Stimulated activated naive CD8-positive, alpha-beta T cell treated with anti-CD3 and anti-CD28 coated beads, Interleukin-15, Interleukin-2, amounts not matched to agents 100 ng/mL and 50 ng/mL, for 24 hours (primary cell): ENCODE data around the gene GNG4.
A peak's percentile ranks its signal among the peaks of the same experiment; 100 is the strongest.

Experiments
- H3K27ac Mint-ChIP-seq: one replicate; pipeline ENCODE4 v1.8.0; 2021; ENCODE audit warnings: mild to moderate bottlenecking, mixed read lengths
- H3K27me3 Mint-ChIP-seq: one replicate; pipeline ENCODE4 v1.8.0; 2021; ENCODE audit warnings: mixed read lengths
- H3K36me3 Mint-ChIP-seq: one replicate; pipeline ENCODE4 v1.8.0; 2021; ENCODE audit warnings: low read depth, mixed read lengths
- H3K4me1 Mint-ChIP-seq: one replicate; pipeline ENCODE4 v1.8.0; 2021; ENCODE audit warnings: low read depth, mixed read lengths
- H3K4me3 Mint-ChIP-seq: one replicate; pipeline ENCODE4 v1.8.0; 2021; ENCODE audit warnings: mild to moderate bottlenecking, mixed read lengths
- H3K9me3 Mint-ChIP-seq: one replicate; pipeline ENCODE4 v1.8.0; 2021; ENCODE audit warnings: mixed read lengths

Gene GNG4

GRCh38 chr1:235649368-235650163 lies at the start of gene GNG4:
TSS of gene GNG4 (minus strand) at chr1:235649784. CDS start at chr1:235583838, 65,946 bp downstream.
- Mint-ChIP-seq H3K36me3 (peaks cover 5% of the 10 kb centered on the region), H3K27ac (no peak within 1 kb of the TSS), H3K27me3 (peaks cover 75% of the 10 kb centered on the region), H3K4me1 (peaks cover 22% of the 10 kb centered on the region), H3K4me3 (peak within 1 kb of the TSS; percentile 78), H3K9me3 (no peaks in the 10 kb centered on the region)

- H3K4me3 Mint-ChIP-seq = peak overlapping the region; percentile 38
- H3K27ac Mint-ChIP-seq = peak overlapping the region; percentile 95
- H3K4me1 Mint-ChIP-seq = peaks cover 28% of the 10 kb centered on the region
- H3K9me3 Mint-ChIP-seq = no peaks in the 10 kb centered on the region
- no peaks in the 10 kb centered on the region for H3K27me3 Mint-ChIP-seq
- peaks cover 89% of the 10 kb centered on the region for H3K36me3 Mint-ChIP-seq
Measured at GRCh38 chr1:235697508-235697907, 47.9 kb upstream of the GNG4 start.

- no peaks in the 10 kb centered on the region for H3K9me3 Mint-ChIP-seq
- no peak overlapping the region for H3K27ac Mint-ChIP-seq
- H3K4me3 Mint-ChIP-seq = no peak overlapping the region
- H3K27me3 Mint-ChIP-seq = no peaks in the 10 kb centered on the region
- H3K4me1 Mint-ChIP-seq = no peaks in the 10 kb centered on the region
- H3K36me3 Mint-ChIP-seq = peaks cover 72% of the 10 kb centered on the region
Measured at GRCh38 chr1:235689356-235689755, 39.8 kb upstream of the GNG4 start.

- Mint-ChIP-seq H3K27me3 (no peaks in the 10 kb centered on the region), H3K27ac (no peak overlapping the region), H3K4me1 (no peaks in the 10 kb centered on the region), H3K9me3 (no peaks in the 10 kb centered on the region), H3K4me3 (no peak overlapping the region), H3K36me3 (peaks cover 75% of the 10 kb centered on the region)
Measured at GRCh38 chr1:235688096-235688495, 38.5 kb upstream of the GNG4 start.

- peaks cover 88% of the 10 kb centered on the region for H3K36me3 Mint-ChIP-seq
Measured at GRCh38 chr1:235683653-235684052, 34.1 kb upstream of the GNG4 start.

GRCh38 chr1:235682216-235682615 lies 32.6 kb upstream of the GNG4 start:
- no peaks in the 10 kb centered on the region for H3K4me1 Mint-ChIP-seq
- H3K36me3 Mint-ChIP-seq = peaks cover 79% of the 10 kb centered on the region
- H3K27ac Mint-ChIP-seq = no peak overlapping the region
- H3K27me3 Mint-ChIP-seq = no peaks in the 10 kb centered on the region
- H3K4me3 Mint-ChIP-seq = no peak overlapping the region
- H3K9me3 Mint-ChIP-seq = peaks cover 6% of the 10 kb centered on the region

More at GRCh38 chr1:235683653-235684052, 34.1 kb upstream of the GNG4 start:
- Mint-ChIP-seq H3K4me1 (no peaks in the 10 kb centered on the region), H3K27me3 (no peaks in the 10 kb centered on the region), H3K4me3 (no peak overlapping the region), H3K27ac (no peak overlapping the region), H3K9me3 (peaks cover 6% of the 10 kb centered on the region)

GRCh38 chr1:235679644-235680043 lies 30.1 kb upstream of the GNG4 start:
- peaks cover 82% of the 10 kb centered on the region for H3K36me3 Mint-ChIP-seq

GRCh38 chr1:235679005-235679404 lies 29.4 kb upstream of the GNG4 start:
- H3K4me1 Mint-ChIP-seq = no peaks in the 10 kb centered on the region
- no peak overlapping the region for H3K4me3 Mint-ChIP-seq
- H3K27ac Mint-ChIP-seq = no peak overlapping the region
- no peaks in the 10 kb centered on the region for H3K27me3 Mint-ChIP-seq
- H3K36me3 Mint-ChIP-seq = peaks cover 85% of the 10 kb centered on the region
- H3K9me3 Mint-ChIP-seq = peaks cover 26% of the 10 kb centered on the region

More at GRCh38 chr1:235679644-235680043, 30.1 kb upstream of the GNG4 start:
- Mint-ChIP-seq H3K9me3 (peaks cover 25% of the 10 kb centered on the region), H3K4me1 (no peaks in the 10 kb centered on the region), H3K27me3 (no peaks in the 10 kb centered on the region), H3K27ac (no peak overlapping the region), H3K4me3 (no peak overlapping the region)

- H3K27ac Mint-ChIP-seq = no peak overlapping the region
- H3K4me3 Mint-ChIP-seq = no peak overlapping the region
- H3K36me3 Mint-ChIP-seq = peaks cover 88% of the 10 kb centered on the region
- H3K4me1 Mint-ChIP-seq = no peaks in the 10 kb centered on the region
- H3K27me3 Mint-ChIP-seq = no peaks in the 10 kb centered on the region
- H3K9me3 Mint-ChIP-seq = peaks cover 50% of the 10 kb centered on the region
Measured at GRCh38 chr1:235675152-235675890, 25.7 kb upstream of the GNG4 start.

- Mint-ChIP-seq H3K4me3 (no peak overlapping the region), H3K27ac (no peak overlapping the region), H3K9me3 (peaks cover 58% of the 10 kb centered on the region), H3K27me3 (no peaks in the 10 kb centered on the region), H3K4me1 (no peaks in the 10 kb centered on the region), H3K36me3 (peaks cover 86% of the 10 kb centered on the region)
Measured at GRCh38 chr1:235673981-235674380, 24.4 kb upstream of the GNG4 start.

- no peak overlapping the region for H3K27ac Mint-ChIP-seq
- H3K4me1 Mint-ChIP-seq = no peaks in the 10 kb centered on the region
- peaks cover 86% of the 10 kb centered on the region for H3K36me3 Mint-ChIP-seq
- H3K9me3 Mint-ChIP-seq = peaks cover 58% of the 10 kb centered on the region
- H3K27me3 Mint-ChIP-seq = no peaks in the 10 kb centered on the region
- H3K4me3 Mint-ChIP-seq = no peak overlapping the region
Measured at GRCh38 chr1:235671992-235672391, 22.4 kb upstream of the GNG4 start.

- Mint-ChIP-seq H3K27ac (no peak overlapping the region), H3K9me3 (peaks cover 45% of the 10 kb centered on the region), H3K4me3 (no peak overlapping the region), H3K4me1 (no peaks in the 10 kb centered on the region), H3K36me3 (peaks cover 69% of the 10 kb centered on the region), H3K27me3 (no peaks in the 10 kb centered on the region)
Measured at GRCh38 chr1:235670157-235670776, 20.7 kb upstream of the GNG4 start.

- Mint-ChIP-seq H3K9me3 (peaks cover 38% of the 10 kb centered on the region), H3K27me3 (no peaks in the 10 kb centered on the region), H3K4me1 (no peaks in the 10 kb centered on the region), H3K27ac (no peak overlapping the region), H3K36me3 (peaks cover 62% of the 10 kb centered on the region), H3K4me3 (no peak overlapping the region)
Measured at GRCh38 chr1:235669277-235669676, 19.7 kb upstream of the GNG4 start.

- Mint-ChIP-seq H3K4me1 (no peaks in the 10 kb centered on the region), H3K36me3 (peaks cover 43% of the 10 kb centered on the region), H3K9me3 (no peaks in the 10 kb centered on the region), H3K4me3 (no peak overlapping the region), H3K27me3 (no peaks in the 10 kb centered on the region), H3K27ac (no peak overlapping the region)
Measured at GRCh38 chr1:235663628-235664027, 14.0 kb upstream of the GNG4 start.

- no peaks in the 10 kb centered on the region for H3K4me1 Mint-ChIP-seq
- H3K27ac Mint-ChIP-seq = no peak overlapping the region
- no peaks in the 10 kb centered on the region for H3K9me3 Mint-ChIP-seq
- H3K36me3 Mint-ChIP-seq = peaks cover 39% of the 10 kb centered on the region
- peaks cover 3% of the 10 kb centered on the region for H3K27me3 Mint-ChIP-seq
- no peak overlapping the region for H3K4me3 Mint-ChIP-seq
Measured at GRCh38 chr1:235661568-235661967, 12.0 kb upstream of the GNG4 start.
